WTC11 (cell line): ENCODE results near the gene DHX40. TPM values are rescaled to one million over a fixed set of nuclear protein-coding genes. Genes with fewer than 3 reads are reported as not detected.

Source experiments
- ATAC-seq: fragments of 200-7000 bp; cut with Tn5 transposase; 2 replicates; pipeline ENCODE4 v1.10.0; 2021; ENCODE audit warnings: mild to moderate bottlenecking, moderate library complexity
- CTCF ChIA-PET: fragments of 300-600 bp; sonication (Branson Sonifier 250); formaldehyde crosslinking; loops from one replicate; lab custom pipeline; 2021; ENCODE audit warnings: antibody characterized with exemption; lab: Charles Lee
- POLR2A ChIA-PET: fragments of 350-600 bp; sonication (Branson Sonifier 250); formaldehyde crosslinking; loops from one replicate; lab custom pipeline; 2021; ENCODE audit warnings: antibody characterized with exemption; lab: Charles Lee
- DNase-seq: peaks from one replicate; pipeline ENCODE4 v3.0.0; 2021; ENCODE audit warnings: low spot score
- H3K27ac Mint-ChIP-seq: 2 replicates; pipeline ENCODE4 v1.8.0; 2021; ENCODE audit warnings: mixed read lengths
- H3K27me3 Mint-ChIP-seq: 2 replicates; pipeline ENCODE4 v1.8.0; 2021; ENCODE audit warnings: low read depth, mild to moderate bottlenecking, moderate library complexity, mixed read lengths
- H3K36me3 Mint-ChIP-seq: 2 replicates; pipeline ENCODE4 v1.8.0; 2021; ENCODE audit warnings: mixed read lengths
- H3K4me1 Mint-ChIP-seq: 2 replicates; pipeline ENCODE4 v1.8.0; 2022; ENCODE audit warnings: mixed read lengths
- H3K4me3 Mint-ChIP-seq: 2 replicates; pipeline ENCODE4 v1.8.0; 2021; ENCODE audit warnings: mild to moderate bottlenecking, moderate library complexity, mixed read lengths
- H3K9me3 Mint-ChIP-seq: 2 replicates; pipeline ENCODE4 v1.8.0; 2021; ENCODE audit warnings: mixed read lengths
- ATF1 ChIP-seq: sonication (generic); formaldehyde crosslinking; IDR thresholded peaks from 2 replicates; pipeline ENCODE4 v1.8.1; 2023; ENCODE audit warnings: mild to moderate bottlenecking, moderate library complexity, missing genetic modification reagents
- ESRRA ChIP-seq: sonication (generic); formaldehyde crosslinking; IDR thresholded peaks from 2 replicates; pipeline ENCODE4 v1.8.1; 2022; ENCODE audit warnings: mild to moderate bottlenecking, missing genetic modification reagents, borderline replicate concordance
- ETV6 ChIP-seq: sonication (generic); formaldehyde crosslinking; IDR thresholded peaks from 2 replicates; pipeline ENCODE4 v1.8.1; 2022; ENCODE audit warnings: mild to moderate bottlenecking, missing genetic modification reagents
- GABPB1 ChIP-seq: sonication (generic); formaldehyde crosslinking; IDR thresholded peaks from 2 replicates; pipeline ENCODE4 v1.8.1; 2023; ENCODE audit warnings: mild to moderate bottlenecking, missing genetic modification reagents
- MYBL2 ChIP-seq: sonication (generic); formaldehyde crosslinking; IDR thresholded peaks from 2 replicates; pipeline ENCODE4 v1.8.1; 2023; ENCODE audit warnings: mild to moderate bottlenecking, moderate library complexity, missing genetic modification reagents
- OVOL2 ChIP-seq: fragments of 250-450 bp; sonication (Bioruptor Pico); IDR thresholded peaks from 2 replicates; pipeline ENCODE4 v1.9.0; 2021; ENCODE audit warnings: mild to moderate bottlenecking, borderline replicate concordance
- SMAD4 ChIP-seq: sonication (generic); formaldehyde crosslinking; IDR thresholded peaks from 2 replicates; pipeline ENCODE4 v1.8.0; 2022; ENCODE audit warnings: mild to moderate bottlenecking, missing genetic modification reagents
- SP1 ChIP-seq: sonication (generic); formaldehyde crosslinking; conservative IDR thresholded peaks from 2 replicates; pipeline ENCODE4 v1.8.1; 2022; ENCODE audit warnings: missing genetic modification reagents
- TEAD1 ChIP-seq: sonication (generic); formaldehyde crosslinking; IDR thresholded peaks from 2 replicates; pipeline ENCODE4 v1.8.0; 2022; ENCODE audit warnings: mild to moderate bottlenecking, missing genetic modification reagents
- TP53 ChIP-seq: sonication (generic); formaldehyde crosslinking; IDR thresholded peaks from 2 replicates; pipeline ENCODE4 v1.8.1; 2023; ENCODE audit warnings: mild to moderate bottlenecking, missing genetic modification reagents
- USF2 ChIP-seq: sonication (generic); formaldehyde crosslinking; IDR thresholded peaks from 2 replicates; pipeline ENCODE4 v1.8.1; 2023; ENCODE audit warnings: mild to moderate bottlenecking, missing genetic modification reagents, moderate library complexity
- ZNF263 ChIP-seq: sonication (generic); formaldehyde crosslinking; IDR thresholded peaks from 2 replicates; pipeline ENCODE4 v1.8.1; 2022; ENCODE audit warnings: low read depth, mild to moderate bottlenecking, moderate library complexity, missing genetic modification reagents
- ZNF317 ChIP-seq: sonication (generic); formaldehyde crosslinking; IDR thresholded peaks from 2 replicates; pipeline ENCODE4 v1.8.1; 2023; ENCODE audit warnings: low read depth, mild to moderate bottlenecking, moderate library complexity, missing genetic modification reagents, borderline replicate concordance
- ZNF396 ChIP-seq: fragments of 250-450 bp; sonication (Bioruptor Pico); IDR thresholded peaks from 2 replicates; pipeline ENCODE4 v1.8.0; 2021; ENCODE audit warnings: mild to moderate bottlenecking, moderate library complexity, borderline replicate concordance
- ZNF423 ChIP-seq: fragments of 250-450 bp; sonication (Bioruptor Pico); IDR thresholded peaks from 2 replicates; pipeline ENCODE4 v2.1.2; 2022; ENCODE audit warnings: mild to moderate bottlenecking, moderate library complexity
- total RNA-seq: library from RNA; stranded (reverse); gene quantifications from 3 replicates; pipeline ENCODE4 v1.2.3, GENCODE V29; 2021
- TF ChIP-seq, protein P1 (sequence below): fragments of 200-600 bp; IDR thresholded peaks from 2 replicates; pipeline ENCODE4 v1.8.0; 2022; ENCODE audit warnings: antibody characterized with exemption
- TF ChIP-seq, protein P2 (sequence below): sonication (generic); formaldehyde crosslinking; IDR thresholded peaks from 2 replicates; pipeline ENCODE4 v1.8.1; 2023; ENCODE audit warnings: mild to moderate bottlenecking, missing genetic modification reagents, borderline replicate concordance
- TF ChIP-seq, protein P3 (sequence below): sonication (generic); formaldehyde crosslinking; IDR thresholded peaks from 2 replicates; pipeline ENCODE4 v1.8.1; 2023; ENCODE audit warnings: mild to moderate bottlenecking, missing genetic modification reagents
- TF ChIP-seq, protein P4 (sequence below): sonication (generic); formaldehyde crosslinking; IDR thresholded peaks from 2 replicates; pipeline ENCODE4 v1.8.0; 2023; ENCODE audit warnings: missing genetic modification reagents, mild to moderate bottlenecking, borderline replicate concordance

Gene DHX40
- total RNA-seq, 1 experiment from 2014 or later = 26.9 TPM

- POLR2A ChIA-PET = no interaction called here
- no peak overlapping the region for H3K27ac Mint-ChIP-seq
- DNase-seq = no peak
- peaks cover 26% of the 10 kb centered on the region for H3K36me3 Mint-ChIP-seq
- H3K27me3 Mint-ChIP-seq = no peaks in the 10 kb centered on the region
- TF ChIP-seq, protein P1, sequence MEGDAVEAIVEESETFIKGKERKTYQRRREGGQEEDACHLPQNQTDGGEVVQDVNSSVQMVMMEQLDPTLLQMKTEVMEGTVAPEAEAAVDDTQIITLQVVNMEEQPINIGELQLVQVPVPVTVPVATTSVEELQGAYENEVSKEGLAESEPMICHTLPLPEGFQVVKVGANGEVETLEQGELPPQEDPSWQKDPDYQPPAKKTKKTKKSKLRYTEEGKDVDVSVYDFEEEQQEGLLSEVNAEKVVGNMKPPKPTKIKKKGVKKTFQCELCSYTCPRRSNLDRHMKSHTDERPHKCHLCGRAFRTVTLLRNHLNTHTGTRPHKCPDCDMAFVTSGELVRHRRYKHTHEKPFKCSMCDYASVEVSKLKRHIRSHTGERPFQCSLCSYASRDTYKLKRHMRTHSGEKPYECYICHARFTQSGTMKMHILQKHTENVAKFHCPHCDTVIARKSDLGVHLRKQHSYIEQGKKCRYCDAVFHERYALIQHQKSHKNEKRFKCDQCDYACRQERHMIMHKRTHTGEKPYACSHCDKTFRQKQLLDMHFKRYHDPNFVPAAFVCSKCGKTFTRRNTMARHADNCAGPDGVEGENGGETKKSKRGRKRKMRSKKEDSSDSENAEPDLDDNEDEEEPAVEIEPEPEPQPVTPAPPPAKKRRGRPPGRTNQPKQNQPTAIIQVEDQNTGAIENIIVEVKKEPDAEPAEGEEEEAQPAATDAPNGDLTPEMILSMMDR = no peak
- TF ChIP-seq TEAD1 (CRISPR knock-in tag) = no peak
- no peak for TF ChIP-seq ATF1 (CRISPR knock-in tag)
- no peak for TF ChIP-seq USF2 (CRISPR knock-in tag)
- TF ChIP-seq, protein P2, sequence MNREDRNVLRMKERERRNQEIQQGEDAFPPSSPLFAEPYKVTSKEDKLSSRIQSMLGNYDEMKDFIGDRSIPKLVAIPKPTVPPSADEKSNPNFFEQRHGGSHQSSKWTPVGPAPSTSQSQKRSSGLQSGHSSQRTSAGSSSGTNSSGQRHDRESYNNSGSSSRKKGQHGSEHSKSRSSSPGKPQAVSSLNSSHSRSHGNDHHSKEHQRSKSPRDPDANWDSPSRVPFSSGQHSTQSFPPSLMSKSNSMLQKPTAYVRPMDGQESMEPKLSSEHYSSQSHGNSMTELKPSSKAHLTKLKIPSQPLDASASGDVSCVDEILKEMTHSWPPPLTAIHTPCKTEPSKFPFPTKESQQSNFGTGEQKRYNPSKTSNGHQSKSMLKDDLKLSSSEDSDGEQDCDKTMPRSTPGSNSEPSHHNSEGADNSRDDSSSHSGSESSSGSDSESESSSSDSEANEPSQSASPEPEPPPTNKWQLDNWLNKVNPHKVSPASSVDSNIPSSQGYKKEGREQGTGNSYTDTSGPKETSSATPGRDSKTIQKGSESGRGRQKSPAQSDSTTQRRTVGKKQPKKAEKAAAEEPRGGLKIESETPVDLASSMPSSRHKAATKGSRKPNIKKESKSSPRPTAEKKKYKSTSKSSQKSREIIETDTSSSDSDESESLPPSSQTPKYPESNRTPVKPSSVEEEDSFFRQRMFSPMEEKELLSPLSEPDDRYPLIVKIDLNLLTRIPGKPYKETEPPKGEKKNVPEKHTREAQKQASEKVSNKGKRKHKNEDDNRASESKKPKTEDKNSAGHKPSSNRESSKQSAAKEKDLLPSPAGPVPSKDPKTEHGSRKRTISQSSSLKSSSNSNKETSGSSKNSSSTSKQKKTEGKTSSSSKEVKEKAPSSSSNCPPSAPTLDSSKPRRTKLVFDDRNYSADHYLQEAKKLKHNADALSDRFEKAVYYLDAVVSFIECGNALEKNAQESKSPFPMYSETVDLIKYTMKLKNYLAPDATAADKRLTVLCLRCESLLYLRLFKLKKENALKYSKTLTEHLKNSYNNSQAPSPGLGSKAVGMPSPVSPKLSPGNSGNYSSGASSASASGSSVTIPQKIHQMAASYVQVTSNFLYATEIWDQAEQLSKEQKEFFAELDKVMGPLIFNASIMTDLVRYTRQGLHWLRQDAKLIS (CRISPR knock-in tag) = no peak
- H3K4me3 Mint-ChIP-seq = no peak overlapping the region
- H3K9me3 Mint-ChIP-seq = peaks cover 11% of the 10 kb centered on the region
- no peak for ATAC-seq
- peaks cover 16% of the 10 kb centered on the region for H3K4me1 Mint-ChIP-seq
- CTCF ChIA-PET = interaction anchor here (0.6 kb wide), 1 partner anchor 106 kb away, joined by 3 read pairs; no protein-coding TSS in a partner anchor
Observed at GRCh38 chr17:59627770-59628171, 62.4 kb downstream of the DHX40 start.

DNA sequence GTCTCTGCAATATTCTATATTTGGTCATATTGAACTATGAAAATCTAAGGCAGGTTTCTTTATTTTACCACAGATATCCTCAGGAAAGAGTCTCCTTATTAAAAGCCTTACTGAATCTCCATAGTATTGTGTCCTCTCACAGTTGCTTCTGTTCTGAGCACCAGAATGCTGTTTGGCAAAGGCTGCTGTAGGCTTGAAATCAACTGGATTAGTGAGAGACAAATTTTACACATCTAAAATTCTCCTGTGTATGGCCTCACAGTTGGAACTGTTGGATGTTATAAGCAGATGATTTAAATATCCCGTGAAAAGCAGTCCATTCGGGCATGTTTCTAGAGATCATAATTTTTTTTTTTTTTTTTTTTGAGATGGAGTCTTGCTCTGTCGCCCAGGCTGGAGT lies 63.8 kb downstream of the DHX40 start:
- Mint-ChIP-seq H3K27ac (no peak overlapping the region), H3K4me1 (peaks cover 18% of the 10 kb centered on the region), H3K9me3 (peaks cover 11% of the 10 kb centered on the region), H3K27me3 (no peaks in the 10 kb centered on the region), H3K36me3 (peaks cover 26% of the 10 kb centered on the region), H3K4me3 (no peak overlapping the region)
- DNase-seq (no peak), ATAC-seq (no peak)
- ChIA-PET CTCF (no interaction called here), POLR2A (no interaction called here)
- TF ChIP-seq ZNF263 (no peak), SMAD4 (CRISPR knock-in tag) (no peak), ZNF396 (no peak), TEAD1 (CRISPR knock-in tag) (no peak), ESRRA (CRISPR knock-in tag) (no peak), ZNF317 (CRISPR knock-in tag) (no peak), ETV6 (CRISPR knock-in tag) (no peak), SP1 (no peak), ZNF423 (CRISPR knock-in tag) (no peak), USF2 (CRISPR knock-in tag) (no peak), OVOL2 (CRISPR knock-in tag) (no peak), GABPB1 (CRISPR knock-in tag) (no peak), TP53 (CRISPR knock-in tag) (no peak), MYBL2 (CRISPR knock-in tag) (no peak)
- TF ChIP-seq, protein P3, sequence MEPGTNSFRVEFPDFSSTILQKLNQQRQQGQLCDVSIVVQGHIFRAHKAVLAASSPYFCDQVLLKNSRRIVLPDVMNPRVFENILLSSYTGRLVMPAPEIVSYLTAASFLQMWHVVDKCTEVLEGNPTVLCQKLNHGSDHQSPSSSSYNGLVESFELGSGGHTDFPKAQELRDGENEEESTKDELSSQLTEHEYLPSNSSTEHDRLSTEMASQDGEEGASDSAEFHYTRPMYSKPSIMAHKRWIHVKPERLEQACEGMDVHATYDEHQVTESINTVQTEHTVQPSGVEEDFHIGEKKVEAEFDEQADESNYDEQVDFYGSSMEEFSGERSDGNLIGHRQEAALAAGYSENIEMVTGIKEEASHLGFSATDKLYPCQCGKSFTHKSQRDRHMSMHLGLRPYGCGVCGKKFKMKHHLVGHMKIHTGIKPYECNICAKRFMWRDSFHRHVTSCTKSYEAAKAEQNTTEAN (CRISPR knock-in tag) = no peak
- TF ChIP-seq, protein P4, sequence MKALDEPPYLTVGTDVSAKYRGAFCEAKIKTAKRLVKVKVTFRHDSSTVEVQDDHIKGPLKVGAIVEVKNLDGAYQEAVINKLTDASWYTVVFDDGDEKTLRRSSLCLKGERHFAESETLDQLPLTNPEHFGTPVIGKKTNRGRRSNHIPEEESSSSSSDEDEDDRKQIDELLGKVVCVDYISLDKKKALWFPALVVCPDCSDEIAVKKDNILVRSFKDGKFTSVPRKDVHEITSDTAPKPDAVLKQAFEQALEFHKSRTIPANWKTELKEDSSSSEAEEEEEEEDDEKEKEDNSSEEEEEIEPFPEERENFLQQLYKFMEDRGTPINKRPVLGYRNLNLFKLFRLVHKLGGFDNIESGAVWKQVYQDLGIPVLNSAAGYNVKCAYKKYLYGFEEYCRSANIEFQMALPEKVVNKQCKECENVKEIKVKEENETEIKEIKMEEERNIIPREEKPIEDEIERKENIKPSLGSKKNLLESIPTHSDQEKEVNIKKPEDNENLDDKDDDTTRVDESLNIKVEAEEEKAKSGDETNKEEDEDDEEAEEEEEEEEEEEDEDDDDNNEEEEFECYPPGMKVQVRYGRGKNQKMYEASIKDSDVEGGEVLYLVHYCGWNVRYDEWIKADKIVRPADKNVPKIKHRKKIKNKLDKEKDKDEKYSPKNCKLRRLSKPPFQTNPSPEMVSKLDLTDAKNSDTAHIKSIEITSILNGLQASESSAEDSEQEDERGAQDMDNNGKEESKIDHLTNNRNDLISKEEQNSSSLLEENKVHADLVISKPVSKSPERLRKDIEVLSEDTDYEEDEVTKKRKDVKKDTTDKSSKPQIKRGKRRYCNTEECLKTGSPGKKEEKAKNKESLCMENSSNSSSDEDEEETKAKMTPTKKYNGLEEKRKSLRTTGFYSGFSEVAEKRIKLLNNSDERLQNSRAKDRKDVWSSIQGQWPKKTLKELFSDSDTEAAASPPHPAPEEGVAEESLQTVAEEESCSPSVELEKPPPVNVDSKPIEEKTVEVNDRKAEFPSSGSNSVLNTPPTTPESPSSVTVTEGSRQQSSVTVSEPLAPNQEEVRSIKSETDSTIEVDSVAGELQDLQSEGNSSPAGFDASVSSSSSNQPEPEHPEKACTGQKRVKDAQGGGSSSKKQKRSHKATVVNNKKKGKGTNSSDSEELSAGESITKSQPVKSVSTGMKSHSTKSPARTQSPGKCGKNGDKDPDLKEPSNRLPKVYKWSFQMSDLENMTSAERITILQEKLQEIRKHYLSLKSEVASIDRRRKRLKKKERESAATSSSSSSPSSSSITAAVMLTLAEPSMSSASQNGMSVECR (CRISPR knock-in tag) = no peak
